DND-41 (cell line): Measurements from ENCODE around the gene TRAF1.

Experiments
- EZH2 ChIP-seq: IDR thresholded peaks from 3 replicates; pipeline ENCODE4 v1.6.1; 2012; ENCODE audit warnings: borderline replicate concordance, low read depth, mild to moderate bottlenecking, moderate library complexity, low read length, inconsistent platforms; ENCODE audit not compliant: severe bottlenecking
- TF ChIP-seq, protein P1 (sequence below): IDR thresholded peaks from 2 replicates; pipeline ENCODE4 v1.5.1; 2012; ENCODE audit warnings: borderline replicate concordance, low read length, moderate library complexity, mild to moderate bottlenecking; ENCODE audit not compliant: poor library complexity, severe bottlenecking; ENCODE audit errors: extremely low read depth

DNA sequence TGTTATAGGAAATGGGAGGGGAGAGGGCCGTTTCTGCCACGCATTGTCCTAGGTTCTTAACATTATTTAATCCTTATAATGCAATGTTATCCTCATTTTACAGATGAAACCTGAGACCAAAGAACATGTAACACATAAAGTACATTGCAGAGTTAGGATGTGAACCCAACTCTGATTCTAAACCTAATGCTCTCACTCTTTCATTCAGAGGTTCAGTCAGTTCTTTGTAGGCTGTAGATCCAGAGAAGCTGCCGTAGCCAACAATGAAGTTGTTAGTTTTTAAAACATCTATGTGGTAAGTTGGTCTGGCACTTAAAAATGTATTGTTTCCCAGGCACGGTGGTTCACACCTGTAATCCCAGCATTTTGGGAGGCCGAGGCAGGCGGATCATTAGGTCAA lies 73.4 kb downstream of the TRAF1 start:
- TF ChIP-seq, protein P1, sequence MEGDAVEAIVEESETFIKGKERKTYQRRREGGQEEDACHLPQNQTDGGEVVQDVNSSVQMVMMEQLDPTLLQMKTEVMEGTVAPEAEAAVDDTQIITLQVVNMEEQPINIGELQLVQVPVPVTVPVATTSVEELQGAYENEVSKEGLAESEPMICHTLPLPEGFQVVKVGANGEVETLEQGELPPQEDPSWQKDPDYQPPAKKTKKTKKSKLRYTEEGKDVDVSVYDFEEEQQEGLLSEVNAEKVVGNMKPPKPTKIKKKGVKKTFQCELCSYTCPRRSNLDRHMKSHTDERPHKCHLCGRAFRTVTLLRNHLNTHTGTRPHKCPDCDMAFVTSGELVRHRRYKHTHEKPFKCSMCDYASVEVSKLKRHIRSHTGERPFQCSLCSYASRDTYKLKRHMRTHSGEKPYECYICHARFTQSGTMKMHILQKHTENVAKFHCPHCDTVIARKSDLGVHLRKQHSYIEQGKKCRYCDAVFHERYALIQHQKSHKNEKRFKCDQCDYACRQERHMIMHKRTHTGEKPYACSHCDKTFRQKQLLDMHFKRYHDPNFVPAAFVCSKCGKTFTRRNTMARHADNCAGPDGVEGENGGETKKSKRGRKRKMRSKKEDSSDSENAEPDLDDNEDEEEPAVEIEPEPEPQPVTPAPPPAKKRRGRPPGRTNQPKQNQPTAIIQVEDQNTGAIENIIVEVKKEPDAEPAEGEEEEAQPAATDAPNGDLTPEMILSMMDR: no peak
- TF ChIP-seq EZH2: no peak
